GM23248 (cell line): ENCODE measurements around the gene CAPN11. TPM values are rescaled to one million over a fixed set of nuclear protein-coding genes. Genes with fewer than 3 reads are reported as not detected.

Source experiments
- DNase-seq: peaks from one replicate; pipeline ENCODE4 v3.0.0-alpha.2; 2015
- H2AFZ ChIP-seq: fragments of 200-600 bp; sonication (generic); 2 replicates; pipeline ENCODE4 v1.6.1; 2016; ENCODE audit warnings: antibody characterized with exemption
- H3F3A ChIP-seq: fragments of 200-600 bp; sonication (generic); 2 replicates; pipeline ENCODE4 v1.6.1; 2016; ENCODE audit warnings: mild to moderate bottlenecking, antibody characterized with exemption, mixed run types; ENCODE audit not compliant: insufficient read depth
- H3K27ac ChIP-seq: fragments of 200-600 bp; sonication (generic); 2 replicates; pipeline ENCODE4 v1.5.1; 2016; ENCODE audit warnings: mild to moderate bottlenecking
- H3K27me3 ChIP-seq: fragments of 200-600 bp; sonication (generic); replicated peaks from 2 replicates; pipeline ENCODE4 v1.6.1; 2016; ENCODE audit warnings: mild to moderate bottlenecking; ENCODE audit not compliant: insufficient read depth
- H3K36me3 ChIP-seq: fragments of 200-600 bp; sonication (generic); 2 replicates; pipeline ENCODE4 v1.6.1; 2016; ENCODE audit warnings: low read depth, mild to moderate bottlenecking
- H3K4me1 ChIP-seq: fragments of 200-600 bp; sonication (generic); 2 replicates; pipeline ENCODE4 v1.6.1; 2016; ENCODE audit warnings: mild to moderate bottlenecking; ENCODE audit not compliant: insufficient read depth
- H3K4me2 ChIP-seq: fragments of 200-600 bp; sonication (generic); one replicate; pipeline ENCODE4 v1.6.1; 2016; ENCODE audit warnings: mild to moderate bottlenecking; ENCODE audit not compliant: unreplicated experiment
- H3K4me3 ChIP-seq: fragments of 200-600 bp; sonication (generic); 2 replicates; pipeline ENCODE4 v1.5.1; 2016; ENCODE audit warnings: mild to moderate bottlenecking
- H3K79me2 ChIP-seq: fragments of 200-600 bp; sonication (generic); 2 replicates; pipeline ENCODE4 v1.6.1; 2016; ENCODE audit warnings: mild to moderate bottlenecking; ENCODE audit not compliant: insufficient read depth
- H3K9ac ChIP-seq: fragments of 200-600 bp; sonication (generic); 2 replicates; pipeline ENCODE4 v1.6.1; 2016; ENCODE audit warnings: mild to moderate bottlenecking
- H3K9me2 ChIP-seq: fragments of 200-600 bp; sonication (generic); 2 replicates; pipeline ENCODE4 v1.6.1; 2016; ENCODE audit warnings: mixed run types, mild to moderate bottlenecking, moderate library complexity; ENCODE audit not compliant: insufficient read depth
- H3K9me3 ChIP-seq: fragments of 200-600 bp; sonication (generic); one replicate; pipeline ENCODE4 v1.6.1; 2017; ENCODE audit warnings: low read depth
- H4K20me1 ChIP-seq: fragments of 200-600 bp; sonication (generic); 2 replicates; pipeline ENCODE4 v1.6.0; 2016; ENCODE audit not compliant: insufficient read depth
- EZH2 ChIP-seq: fragments of 200-600 bp; sonication (generic); IDR thresholded peaks from 2 replicates; pipeline ENCODE4 v1.6.1; 2018; ENCODE audit warnings: antibody characterized with exemption, mild to moderate bottlenecking; ENCODE audit not compliant: insufficient read depth, poor library complexity, severe bottlenecking
- EZH2phosphoT487 ChIP-seq: fragments of 200-600 bp; sonication (generic); IDR thresholded peaks from 2 replicates; pipeline ENCODE4 v1.6.1; 2018; ENCODE audit warnings: antibody characterized with exemption, moderate library complexity, mild to moderate bottlenecking, low read depth; ENCODE audit not compliant: insufficient read depth
- WGBS, 2 experiments: methylation state at CpG; one replicate each; pipeline ENCODE4 v1.1.6; 2015 to 2017; ENCODE audit warnings: low lambda C conversion rate in 2 of 2, low coverage in 1 of 2; ENCODE audit errors: missing lambda C conversion rate in 2 of 2; 5-methylcytosine and 5-hydroxymethylcytosine counted together
- in situ Hi-C: fragments of 300-500 bp; cut with MboI; formaldehyde crosslinking; loops from 2 replicates; pipeline ENCODE4 v1.15.0; 2020
- polyA plus RNA-seq: library from polyadenylated mRNA; unstranded; fragments of >200 nt; fragmentation: Nextera tagmentation; extraction: Ambion mirVana; gene quantifications from 2 replicates; pipeline ENCODE4 v1.2.1, GENCODE V29; 2016
- total RNA-seq: library from RNA; depleted of rRNA; stranded (reverse); fragments of >200 nt; shearing (Covaris generic); gene quantifications from 2 replicates; pipeline ENCODE4 v1.2.3, GENCODE V29; 2014

The CAPN11 gene
- total and polyA plus RNA-seq, 2 experiments from 2014 or later = not detected

- Histone ChIP-seq H4K20me1 (no peaks in the 10 kb centered on the region), H3K4me3 (no peak overlapping the region), H3K4me1 (no peaks in the 10 kb centered on the region), H3K9ac (no peak overlapping the region), H3K27me3 (no peaks in the 10 kb centered on the region), H3K79me2 (no peaks in the 10 kb centered on the region), H3K9me3 (no peaks in the 10 kb centered on the region), H2AFZ (no peak overlapping the region), H3K4me2 (no peak overlapping the region), H3F3A (no peaks in the 10 kb centered on the region), H3K9me2 (no peaks in the 10 kb centered on the region), H3K36me3 (no peaks in the 10 kb centered on the region), H3K27ac (no peak overlapping the region)
- 71 to 72% methylated on average over 9 of the region's 9 CpGs for WGBS, 2 experiments
- TF ChIP-seq EZH2phosphoT487 (no peak), EZH2 (no peak)
- DNase-seq = no peak
- in situ Hi-C loops = no loop called here
Observed at GRCh38 chr6:44185953-44186634, 27.5 kb downstream of the CAPN11 start.

GRCh38 chr6:44186635-44187025, 28.0 kb downstream of the CAPN11 start:
- Histone ChIP-seq H3K36me3 (no peaks in the 10 kb centered on the region), H4K20me1 (no peaks in the 10 kb centered on the region), H3K79me2 (no peaks in the 10 kb centered on the region), H3K9me3 (no peaks in the 10 kb centered on the region), H3K4me1 (no peaks in the 10 kb centered on the region), H3K27me3 (no peaks in the 10 kb centered on the region), H3K27ac (no peak overlapping the region), H3K4me2 (no peak overlapping the region), H3K9me2 (no peaks in the 10 kb centered on the region), H3K9ac (no peak overlapping the region), H2AFZ (no peak overlapping the region), H3K4me3 (no peak overlapping the region), H3F3A (no peaks in the 10 kb centered on the region)
- in situ Hi-C loops = no loop called here
- no peak for TF ChIP-seq EZH2
- no peak for TF ChIP-seq EZH2phosphoT487
- no peak for DNase-seq
- WGBS, 2 experiments = 76 to 77% methylated on average over 7 of the region's 7 CpGs

DNA sequence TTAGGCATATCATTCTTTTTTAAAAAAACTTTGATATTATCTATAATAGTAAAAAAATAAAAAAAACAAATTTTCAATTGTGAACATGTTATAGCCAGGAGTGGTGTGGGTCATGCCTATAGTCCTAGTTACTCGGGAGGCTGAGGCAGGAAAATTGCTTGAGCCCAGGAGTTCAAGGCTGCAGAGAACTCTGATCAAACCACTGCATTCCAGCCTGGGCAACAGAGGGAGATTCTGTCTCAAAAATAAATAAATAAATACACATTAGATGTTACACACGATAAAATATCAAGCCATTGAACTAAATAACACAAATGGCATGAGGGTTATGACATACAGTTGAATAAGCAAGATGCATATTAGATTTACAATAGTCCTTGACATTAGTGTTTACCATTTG, 30.2 kb downstream of the CAPN11 start:
- no peak overlapping the region for H2AFZ ChIP-seq
- TF ChIP-seq EZH2phosphoT487 = no peak
- no peak for TF ChIP-seq EZH2
- no peaks in the 10 kb centered on the region for H3K79me2 ChIP-seq
- no peak for DNase-seq
- H3F3A ChIP-seq = no peaks in the 10 kb centered on the region
- H3K27ac ChIP-seq = no peak overlapping the region
- WGBS, 2 experiments = 43 to 46% methylated on average over 2 of the region's 2 CpGs
- H4K20me1 ChIP-seq = no peaks in the 10 kb centered on the region
- no peaks in the 10 kb centered on the region for H3K36me3 ChIP-seq
- H3K9me2 ChIP-seq = no peaks in the 10 kb centered on the region
- H3K4me1 ChIP-seq = no peaks in the 10 kb centered on the region
- H3K9ac ChIP-seq = no peak overlapping the region
- no peaks in the 10 kb centered on the region for H3K27me3 ChIP-seq
- H3K9me3 ChIP-seq = no peaks in the 10 kb centered on the region
- in situ Hi-C loops = no loop called here
- H3K4me3 ChIP-seq = no peak overlapping the region
- no peak overlapping the region for H3K4me2 ChIP-seq

DNA sequence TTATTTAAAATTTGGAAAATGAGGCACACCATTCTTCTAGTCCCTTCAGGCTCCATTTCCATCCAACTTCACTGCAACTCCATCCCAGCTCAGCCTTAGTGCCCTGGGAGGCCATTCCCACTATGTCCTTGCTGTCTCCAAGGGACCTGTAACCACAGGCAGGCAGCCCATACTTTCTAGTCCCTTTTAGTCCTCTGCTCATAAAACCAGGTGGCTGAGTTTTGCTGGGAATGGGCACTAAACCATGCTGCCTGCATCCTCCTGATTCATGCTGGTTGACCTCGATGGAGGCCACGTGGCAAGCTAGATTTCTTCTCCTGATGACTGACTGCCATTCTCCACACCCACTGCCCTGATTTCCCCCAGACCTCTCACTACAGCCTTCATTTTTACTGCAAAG, 30.6 kb downstream of the CAPN11 start:
- in situ Hi-C loops = no loop called here
- Histone ChIP-seq H3K9ac (no peak overlapping the region), H3K4me3 (no peak overlapping the region), H3K9me3 (no peaks in the 10 kb centered on the region), H3K27ac (no peak overlapping the region), H2AFZ (no peak overlapping the region), H3K36me3 (no peaks in the 10 kb centered on the region), H3F3A (no peaks in the 10 kb centered on the region), H3K79me2 (no peaks in the 10 kb centered on the region), H3K27me3 (no peaks in the 10 kb centered on the region), H3K4me2 (no peak overlapping the region), H3K4me1 (no peaks in the 10 kb centered on the region), H4K20me1 (no peaks in the 10 kb centered on the region), H3K9me2 (no peaks in the 10 kb centered on the region)
- 79 to 84% methylated on average over 2 of the region's 2 CpGs for WGBS, 2 experiments
- no peak for DNase-seq
- TF ChIP-seq EZH2 = no peak
- TF ChIP-seq EZH2phosphoT487 = no peak
